Activated CD8-positive, alpha-beta T cell treated with anti-CD3 and anti-CD28 coated beads, Interleukin-2, amount 10 ng/mL, durations not matched to agents 7 days and 5 days (primary cell): ENCODE measurements around the gene SRD5A3. TPM values are rescaled to one million over a fixed set of nuclear protein-coding genes. Genes with fewer than 3 reads are reported as not detected.
"Not testable (repeated sequence)": the region's sequence is repeated elsewhere in the genome, so short reads cannot be mapped to it uniquely, and the experiment has no call there.

ENCODE experiments used
- ATAC-seq: fragments of 150-1000 bp; cut with Tn5 transposase; one replicate; pipeline ENCODE4 v1.10.0; 2021; ENCODE audit warnings: moderate library complexity
- CTCF ChIA-PET: fragments of 350-600 bp; sonication (Branson Sonifier 250); formaldehyde crosslinking; loops from one replicate; lab custom pipeline; 2021; ENCODE audit warnings: antibody characterized with exemption; lab: Charles Lee
- POLR2A ChIA-PET: fragments of 350-600 bp; sonication (Branson Sonifier 250); formaldehyde crosslinking; loops from one replicate; lab custom pipeline; 2021; ENCODE audit warnings: antibody characterized with exemption; lab: Charles Lee
- DNase-seq: peaks from one replicate; pipeline ENCODE4 v3.0.0-alpha.2; 2020
- H3K27ac Mint-ChIP-seq: one replicate; pipeline ENCODE4 v1.8.0; 2021; ENCODE audit warnings: mild to moderate bottlenecking, mixed read lengths
- H3K27me3 Mint-ChIP-seq: one replicate; pipeline ENCODE4 v1.8.0; 2021; ENCODE audit warnings: low read depth, mixed read lengths
- H3K36me3 Mint-ChIP-seq: one replicate; pipeline ENCODE4 v1.8.0; 2021; ENCODE audit warnings: low read depth, mixed read lengths
- H3K4me1 Mint-ChIP-seq: one replicate; pipeline ENCODE4 v1.8.0; 2021; ENCODE audit warnings: low read depth, mixed read lengths
- H3K4me3 Mint-ChIP-seq: one replicate; pipeline ENCODE4 v1.8.0; 2021; ENCODE audit warnings: mild to moderate bottlenecking, mixed read lengths
- H3K9me3 Mint-ChIP-seq: one replicate; pipeline ENCODE4 v1.8.0; 2022; ENCODE audit warnings: mixed read lengths; ENCODE audit not compliant: insufficient read depth
- total RNA-seq, 2 experiments: library from RNA; stranded (reverse); gene quantifications; one replicate each; pipeline ENCODE4 v1.2.3, GENCODE V29; 2021

SRD5A3 gene
- total RNA-seq, 2 experiments from 2014 or later = 6.5 to 8.6 TPM

- CTCF ChIA-PET = interaction anchor here (0.9 kb wide), 1 partner anchor 166 kb away, joined by 3 read pairs; no protein-coding TSS in a partner anchor
- H3K27ac Mint-ChIP-seq, DNase-seq, H3K27me3 Mint-ChIP-seq, H3K4me3 Mint-ChIP-seq, H3K36me3 Mint-ChIP-seq, POLR2A ChIA-PET, H3K9me3 Mint-ChIP-seq, H3K4me1 Mint-ChIP-seq, ATAC-seq: not testable (repeated sequence)
Measured at GRCh38 chr4:55362938-55363337, 16.9 kb downstream of the SRD5A3 start.

- POLR2A ChIA-PET = no interaction called here
- CTCF ChIA-PET = interaction anchor here (0.9 kb wide), 1 partner anchor 165 kb away, joined by 3 read pairs; no protein-coding TSS in a partner anchor
- no peaks in the 10 kb centered on the region for H3K36me3 Mint-ChIP-seq
- H3K4me1 Mint-ChIP-seq = peaks cover 4% of the 10 kb centered on the region
- H3K27ac Mint-ChIP-seq = no peak overlapping the region
- H3K9me3 Mint-ChIP-seq = no peaks in the 10 kb centered on the region
- H3K4me3 Mint-ChIP-seq = no peak overlapping the region
- H3K27me3 Mint-ChIP-seq = no peaks in the 10 kb centered on the region
- DNase-seq (no peak), ATAC-seq (no peak)
Measured at GRCh38 chr4:55363691-55364351, 17.8 kb downstream of the SRD5A3 start.

GRCh38 chr4:55364691-55365344 lies 18.8 kb downstream of the SRD5A3 start:
- peaks cover 1% of the 10 kb centered on the region for H3K36me3 Mint-ChIP-seq
- ChIA-PET CTCF (interaction anchor here (1.8 to 1.9 kb wide), 2 partner anchors 19 to 189 kb away, joined by 5 to 6 read pairs; partner anchors contain the start of gene SRD5A3), POLR2A (interaction anchor here (0.5 to 0.6 kb wide), 3 partner anchors 44 to 703 kb away, joined by 3 to 6 read pairs (median 4); no protein-coding TSS in a partner anchor)
- no peaks in the 10 kb centered on the region for H3K4me1 Mint-ChIP-seq
- no peaks in the 10 kb centered on the region for H3K27me3 Mint-ChIP-seq
- ATAC-seq (no peak), DNase-seq (no peak)
- H3K4me3 Mint-ChIP-seq = no peak overlapping the region
- H3K27ac Mint-ChIP-seq = no peak overlapping the region
- no peaks in the 10 kb centered on the region for H3K9me3 Mint-ChIP-seq

GRCh38 chr4:55365345-55365728 lies 19.3 kb downstream of the SRD5A3 start:
- ChIA-PET CTCF (interaction anchor here (1.8 to 1.9 kb wide), 2 partner anchors 20 to 189 kb away, joined by 5 to 6 read pairs; partner anchors contain the start of gene SRD5A3), POLR2A (interaction anchor here (0.5 kb wide), 1 partner anchor 43 kb away, joined by 6 read pairs; no protein-coding TSS in a partner anchor)
- Mint-ChIP-seq H3K27me3 (no peaks in the 10 kb centered on the region), H3K27ac (no peak overlapping the region), H3K4me1 (no peaks in the 10 kb centered on the region), H3K9me3 (no peaks in the 10 kb centered on the region), H3K4me3 (no peak overlapping the region), H3K36me3 (peaks cover 3% of the 10 kb centered on the region)
- no peak for ATAC-seq
- DNase-seq = no peak

GRCh38 chr4:55366621-55367020 lies 20.6 kb downstream of the SRD5A3 start:
- POLR2A ChIA-PET = no interaction called here
- no peak overlapping the region for H3K4me3 Mint-ChIP-seq
- DNase-seq = no peak
- H3K27ac Mint-ChIP-seq = no peak overlapping the region
- ATAC-seq = no peak
- H3K36me3 Mint-ChIP-seq = peaks cover 3% of the 10 kb centered on the region
- H3K9me3 Mint-ChIP-seq = no peaks in the 10 kb centered on the region
- CTCF ChIA-PET = interaction anchor here (1.8 kb wide), 1 partner anchor 21 kb away, joined by 6 read pairs; the partner anchor contains the start of gene SRD5A3
- H3K27me3 Mint-ChIP-seq = no peaks in the 10 kb centered on the region
- H3K4me1 Mint-ChIP-seq = no peaks in the 10 kb centered on the region

- Mint-ChIP-seq H3K9me3 (no peaks in the 10 kb centered on the region), H3K27me3 (no peaks in the 10 kb centered on the region), H3K36me3 (peaks cover 3% of the 10 kb centered on the region), H3K27ac (no peak overlapping the region), H3K4me3 (no peak overlapping the region), H3K4me1 (no peaks in the 10 kb centered on the region)
- CTCF ChIA-PET = no interaction called here
- DNase-seq = no peak
- POLR2A ChIA-PET = no interaction called here
- no peak for ATAC-seq
Measured at GRCh38 chr4:55367084-55367722, 21.2 kb downstream of the SRD5A3 start.

- H3K36me3 Mint-ChIP-seq = peaks cover 3% of the 10 kb centered on the region
- CTCF ChIA-PET = interaction anchor here (2.2 kb wide), 1 partner anchor 23 kb away, joined by 10 read pairs; the partner anchor contains the start of gene SRD5A3
Measured at GRCh38 chr4:55369968-55370367, 23.9 kb downstream of the SRD5A3 start.

GRCh38 chr4:55372259-55372658 lies 26.2 kb downstream of the SRD5A3 start:
- ATAC-seq (no peak), DNase-seq (no peak)
- CTCF ChIA-PET = interaction anchor here (1.6 kb wide), 1 partner anchor 26 kb away, joined by 4 read pairs; the partner anchor contains the start of gene SRD5A3
- no peaks in the 10 kb centered on the region for H3K4me1 Mint-ChIP-seq
- H3K27ac Mint-ChIP-seq = no peak overlapping the region
- H3K36me3 Mint-ChIP-seq = peaks cover 3% of the 10 kb centered on the region
- POLR2A ChIA-PET = no interaction called here
- H3K27me3 Mint-ChIP-seq = no peaks in the 10 kb centered on the region
- no peak overlapping the region for H3K4me3 Mint-ChIP-seq
- H3K9me3 Mint-ChIP-seq = no peaks in the 10 kb centered on the region

More at GRCh38 chr4:55369968-55370367, 23.9 kb downstream of the SRD5A3 start:
- no peaks in the 10 kb centered on the region for H3K4me1 Mint-ChIP-seq
- POLR2A ChIA-PET = interaction anchor here (0.6 kb wide), 1 partner anchor 45 kb away, joined by 3 read pairs; no protein-coding TSS in a partner anchor
- DNase-seq (no peak), ATAC-seq (no peak)
- H3K4me3 Mint-ChIP-seq = no peak overlapping the region
- no peaks in the 10 kb centered on the region for H3K27me3 Mint-ChIP-seq
- no peak overlapping the region for H3K27ac Mint-ChIP-seq
- H3K9me3 Mint-ChIP-seq = no peaks in the 10 kb centered on the region

- DNase-seq (no peak), ATAC-seq (no peak)
- Mint-ChIP-seq H3K27ac (no peak overlapping the region), H3K4me3 (no peak overlapping the region), H3K9me3 (no peaks in the 10 kb centered on the region), H3K4me1 (no peaks in the 10 kb centered on the region), H3K27me3 (no peaks in the 10 kb centered on the region), H3K36me3 (peaks cover 3% of the 10 kb centered on the region)
- POLR2A ChIA-PET = interaction anchor here (0.6 kb wide), 1 partner anchor 50 kb away, joined by 6 read pairs; no protein-coding TSS in a partner anchor
- CTCF ChIA-PET = interaction anchor here (1.6 kb wide), 1 partner anchor 28 kb away, joined by 4 read pairs; the partner anchor contains the start of gene SRD5A3
Measured at GRCh38 chr4:55373461-55373860, 27.4 kb downstream of the SRD5A3 start.

GRCh38 chr4:55376698-55377097 lies 30.7 kb downstream of the SRD5A3 start:
- Mint-ChIP-seq H3K36me3 (no peaks in the 10 kb centered on the region), H3K4me3 (no peak overlapping the region), H3K9me3 (no peaks in the 10 kb centered on the region), H3K27ac (no peak overlapping the region), H3K4me1 (peaks cover 5% of the 10 kb centered on the region), H3K27me3 (no peaks in the 10 kb centered on the region)
- no peak for DNase-seq
- ChIA-PET POLR2A (interaction anchor here (0.5 kb wide), 1 partner anchor 435 kb away, joined by 4 read pairs; no protein-coding TSS in a partner anchor), CTCF (interaction anchor here (1.6 kb wide), 1 partner anchor 18 kb away, joined by 3 read pairs; the partner anchor contains the start of gene TMEM165)
- no peak for ATAC-seq
